H1 (cell line): Measurements from ENCODE around the gene BEST2. TPM values are rescaled to one million over a fixed set of nuclear protein-coding genes. Genes with fewer than 3 reads are reported as not detected.

Experiments
- ASH2L ChIP-seq: fragments of 200-600, 300-600 bp; sonication (generic); IDR thresholded peaks from one replicate; pipeline ENCODE4 v1.7.1; 2017; ENCODE audit warnings: low read length
- CBX8 ChIP-seq: fragments of 300-800, 300-1000 bp; sonication (generic); IDR thresholded peaks from 2 replicates; pipeline ENCODE4 v1.7.1; 2016; ENCODE audit warnings: low read depth, low read length, borderline replicate concordance
- CEBPB ChIP-seq: IDR thresholded peaks from 2 replicates; pipeline ENCODE4 v1.6.1; 2012; ENCODE audit warnings: low read depth, low read length
- CTBP2 ChIP-seq: IDR thresholded peaks from 2 replicates; pipeline ENCODE4 v1.7.0; 2011; ENCODE audit warnings: borderline replicate concordance, mild to moderate bottlenecking, moderate library complexity, mixed read lengths, low read length; ENCODE audit not compliant: insufficient read depth, insufficient read length
- EGR1 ChIP-seq: IDR thresholded peaks from 2 replicates; pipeline ENCODE4 v1.6.1; 2011; ENCODE audit warnings: low read depth, low read length, borderline replicate concordance
- KDM4A ChIP-seq: IDR thresholded peaks from one replicate; pipeline ENCODE4 v1.7.1; 2012; ENCODE audit warnings: low read depth, mild to moderate bottlenecking, moderate library complexity, low read length, inconsistent platforms; ENCODE audit not compliant: severe bottlenecking
- MAFK ChIP-seq: IDR thresholded peaks from 2 replicates; pipeline ENCODE4 v1.6.1; 2012; ENCODE audit warnings: low read depth, mild to moderate bottlenecking, improper control_type of control experiment, low read length
- POLR2AphosphoS5 ChIP-seq: IDR thresholded peaks from 2 replicates; pipeline ENCODE4 v1.6.1; 2011; ENCODE audit warnings: low read depth, low read length
- POU5F1 ChIP-seq: IDR thresholded peaks from 2 replicates; pipeline ENCODE4 v1.6.1; 2011; ENCODE audit warnings: low read depth, mild to moderate bottlenecking, low read length, moderate library complexity
- RAD21 ChIP-seq, 2 experiments: IDR thresholded peaks in 1 of 2; conservative IDR thresholded peaks in 1 of 2; 2 replicates each; pipeline ENCODE4 v1.6.1; 2011; ENCODE audit warnings: low read depth in 2 of 2, low read length in 2 of 2, improper control_type of control experiment in 1 of 2, inconsistent platforms in 1 of 2, mild to moderate bottlenecking in 1 of 2, moderate library complexity in 1 of 2
- RBBP5 ChIP-seq: IDR thresholded peaks from 2 replicates; pipeline ENCODE4 v1.7.1; 2012; ENCODE audit warnings: low read depth, mild to moderate bottlenecking, inconsistent platforms, low read length, moderate library complexity, borderline replicate concordance
- RFX5 ChIP-seq: IDR thresholded peaks from 2 replicates; pipeline ENCODE4 v1.6.1; 2011; ENCODE audit warnings: low read depth, low read length, improper control_type of control experiment, borderline replicate concordance
- RXRA ChIP-seq: IDR thresholded peaks from 2 replicates; pipeline ENCODE4 v1.6.1; 2011; ENCODE audit warnings: low read depth, mild to moderate bottlenecking, low read length, moderate library complexity; ENCODE audit not compliant: insufficient read depth
- SAP30 ChIP-seq: fragments of 300-600 bp; sonication (generic); IDR thresholded peaks from 2 replicates; pipeline ENCODE4 v1.7.1; 2012; ENCODE audit warnings: low read length, moderate library complexity, mild to moderate bottlenecking, inconsistent platforms; ENCODE audit not compliant: insufficient read depth, insufficient replicate concordance
- SIN3A ChIP-seq, 2 experiments: IDR thresholded peaks in 1 of 2; conservative IDR thresholded peaks in 1 of 2; 2 replicates each; pipeline ENCODE4 v1.6.1; 2011 to 2012; ENCODE audit warnings: low read length in 2 of 2, improper control_type of control experiment in 1 of 2, low read depth in 1 of 2, mild to moderate bottlenecking in 1 of 2
- SP1 ChIP-seq: IDR thresholded peaks from 2 replicates; pipeline ENCODE4 v1.6.1; 2011; ENCODE audit warnings: low read depth, low read length
- SP2 ChIP-seq: IDR thresholded peaks from 2 replicates; pipeline ENCODE4 v1.6.1; 2012; ENCODE audit warnings: mild to moderate bottlenecking, low read length, inconsistent platforms
- SRF ChIP-seq: IDR thresholded peaks from 2 replicates; pipeline ENCODE4 v1.6.1; 2011; ENCODE audit warnings: mild to moderate bottlenecking, low read depth, low read length, moderate library complexity
- SUZ12 ChIP-seq: fragments of 200-600 bp; sonication (generic); IDR thresholded peaks from 2 replicates; pipeline ENCODE4 v1.6.1; 2012; ENCODE audit warnings: mild to moderate bottlenecking, inconsistent platforms, low read length, moderate library complexity, mixed read lengths
- TAF1 ChIP-seq: IDR thresholded peaks from 2 replicates; pipeline ENCODE4 v1.6.1; 2011; ENCODE audit warnings: mild to moderate bottlenecking, low read depth, low read length
- TAF7 ChIP-seq: optimal IDR thresholded peaks from 2 replicates; pipeline ENCODE3; 2011; ENCODE audit warnings: low read depth, mild to moderate bottlenecking, inconsistent platforms, low read length, moderate library complexity, borderline replicate concordance
- polyA plus RNA-seq, 7 experiments: library from polyadenylated mRNA; depleted of rRNA in 3 of 7; stranded (reverse) in 5 of 7; unstranded in 2 of 7; fragments of >200 nt in 5 of 7; fragments of 200-250 nt in 2 of 7; gene quantifications; 1 replicate in 5 of 7; 2 replicates in 1 of 7; 4 replicates in 1 of 7; pipeline versions ENCODE4 v1.2.1 to v1.2.3, GENCODE V29; 2011 to 2013; ENCODE audit warnings: missing spikeins in 2 of 7, mixed read lengths in 2 of 7
- total RNA-seq: library from RNA; stranded (reverse); fragmentation: NEBNext Ultra II Directional; extraction: Animal tissue kit (Norgen Biotek cat#: 25700); gene quantifications from 2 replicates; pipeline ENCODE4 v1.2.1, GENCODE V29; 2021
- TF ChIP-seq, protein P1 (sequence below), 3 experiments: IDR thresholded peaks; 1 replicate in 2 of 3; 2 replicates in 1 of 3; pipeline versions ENCODE4 v1.5.1 to v1.6.1; 2011; ENCODE audit warnings: low read length in 3 of 3, mild to moderate bottlenecking in 3 of 3, inconsistent platforms in 2 of 3, low read depth in 1 of 3, moderate library complexity in 1 of 3; ENCODE audit not compliant: insufficient read depth in 1 of 3; ENCODE audit errors: control extremely low read depth in 1 of 3

BEST2 gene
- total and polyA plus RNA-seq, 2 of the 8 experiments (the other 6 are each of a cell fraction or from before 2014, with no cell fraction given), result 4.6 to 7.3 TPM

GRCh38 chr19:12791345-12792050 is 39.9 kb downstream of the BEST2 start, which contains the start of gene JUNB (continued):
- peak; percentile 99 for TF ChIP-seq POLR2AphosphoS5
- TF ChIP-seq KDM4A, result no peak
- TF ChIP-seq, protein P1, sequence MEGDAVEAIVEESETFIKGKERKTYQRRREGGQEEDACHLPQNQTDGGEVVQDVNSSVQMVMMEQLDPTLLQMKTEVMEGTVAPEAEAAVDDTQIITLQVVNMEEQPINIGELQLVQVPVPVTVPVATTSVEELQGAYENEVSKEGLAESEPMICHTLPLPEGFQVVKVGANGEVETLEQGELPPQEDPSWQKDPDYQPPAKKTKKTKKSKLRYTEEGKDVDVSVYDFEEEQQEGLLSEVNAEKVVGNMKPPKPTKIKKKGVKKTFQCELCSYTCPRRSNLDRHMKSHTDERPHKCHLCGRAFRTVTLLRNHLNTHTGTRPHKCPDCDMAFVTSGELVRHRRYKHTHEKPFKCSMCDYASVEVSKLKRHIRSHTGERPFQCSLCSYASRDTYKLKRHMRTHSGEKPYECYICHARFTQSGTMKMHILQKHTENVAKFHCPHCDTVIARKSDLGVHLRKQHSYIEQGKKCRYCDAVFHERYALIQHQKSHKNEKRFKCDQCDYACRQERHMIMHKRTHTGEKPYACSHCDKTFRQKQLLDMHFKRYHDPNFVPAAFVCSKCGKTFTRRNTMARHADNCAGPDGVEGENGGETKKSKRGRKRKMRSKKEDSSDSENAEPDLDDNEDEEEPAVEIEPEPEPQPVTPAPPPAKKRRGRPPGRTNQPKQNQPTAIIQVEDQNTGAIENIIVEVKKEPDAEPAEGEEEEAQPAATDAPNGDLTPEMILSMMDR (IDR thresholded peaks at IDR 0.05; ENCODE audit: control extremely low read depth in 1 of 3, insufficient read depth in 1 of 3, low read depth in 1 of 3, low read length in 3 of 3), result no peak
- TF ChIP-seq EGR1, result no peak
- TF ChIP-seq SUZ12, result no peak
- TF ChIP-seq CTBP2, result no peak
- TF ChIP-seq TAF7, result peak; percentile 92
- 0 out of 2 replicates have a peak, but pooled peaks have one; percentile 19 for TF ChIP-seq SP1
- no peak; a peak in 1 of 4 replicates for TF ChIP-seq SIN3A (conservative IDR thresholded peaks at IDR 0.05 in 1 of 2, IDR thresholded peaks at IDR 0.05 in 1 of 2; ENCODE audit: low read depth in 1 of 2, low read length in 2 of 2)
- peak; percentile 93 for TF ChIP-seq TAF1
- no peak for TF ChIP-seq SAP30
- no peak for TF ChIP-seq SRF
- TF ChIP-seq ASH2L, result peak; percentile 34
- no peak for TF ChIP-seq CBX8
- no peak; a peak in 1 of 4 replicates for TF ChIP-seq RAD21 (IDR thresholded peaks at IDR 0.05 in 1 of 2, conservative IDR thresholded peaks at IDR 0.05 in 1 of 2; ENCODE audit: low read depth in 2 of 2, low read length in 2 of 2)
- TF ChIP-seq RFX5, result no peak
- TF ChIP-seq SP2, result no peak
- TF ChIP-seq RXRA, result no peak
- TF ChIP-seq MAFK, result no peak
- no peak for TF ChIP-seq RBBP5
- no peak for TF ChIP-seq CEBPB
- TF ChIP-seq POU5F1, result no peak
